PC-3 (cell line): ENCODE results near the gene CATSPER4. TPM values are rescaled to one million over a fixed set of nuclear protein-coding genes. Genes with fewer than 3 reads are reported as not detected.

Experiments
- ATAC-seq: fragments of 200-7000 bp; cut with Tn5 transposase; 2 replicates; pipeline ENCODE4 v1.9.1; 2020; ENCODE audit warnings: mild to moderate bottlenecking, moderate library complexity
- BruUV-seq: library from RNA; stranded (reverse); fragments of 400-500 nt; replicated peaks from 2 replicates; lab custom pipeline; 2021; lab: Mats Ljungman, UMichigan
- CTCF ChIA-PET: fragments of 300-600 bp; sonication (Branson Sonifier 250); formaldehyde crosslinking; loops from one replicate; lab custom pipeline; 2022; ENCODE audit warnings: antibody characterized with exemption; lab: Charles Lee
- POLR2A ChIA-PET: fragments of 300-600 bp; sonication (Branson Sonifier 250); formaldehyde crosslinking; loops from one replicate; lab custom pipeline; 2022; ENCODE audit warnings: antibody characterized with exemption; ENCODE audit not compliant: unreplicated experiment; lab: Charles Lee
- DNase-seq: peaks from one replicate; pipeline ENCODE4 v3.0.0-alpha.2; 2015
- H2AFZ ChIP-seq: fragments of 300-600 bp; sonication (generic); 2 replicates; pipeline ENCODE4 v1.6.0; 2016; ENCODE audit warnings: antibody characterized with exemption, low read length
- H3F3A ChIP-seq: fragments of 300-600 bp; sonication (generic); one replicate; pipeline ENCODE4 v1.6.0; 2017; ENCODE audit warnings: antibody characterized with exemption, low read length, control low read depth, mild to moderate bottlenecking; ENCODE audit not compliant: unreplicated experiment
- H3K27ac ChIP-seq: fragments of 300-600 bp; sonication (generic); 2 replicates; pipeline ENCODE4 v1.5.1; 2016; ENCODE audit warnings: mild to moderate bottlenecking, low read length
- H3K27me3 ChIP-seq: fragments of 300-600 bp; sonication (generic); 2 replicates; pipeline ENCODE4 v1.6.1; 2016; ENCODE audit warnings: low read length, mixed read lengths
- H3K36me3 ChIP-seq: fragments of 300-600 bp; sonication (generic); 2 replicates; pipeline ENCODE4 v1.6.1; 2016; ENCODE audit warnings: low read depth, mixed run types, low read length, mixed read lengths
- H3K4me1 ChIP-seq: fragments of 300-600 bp; sonication (generic); 2 replicates; pipeline ENCODE4 v1.5.1; 2016; ENCODE audit warnings: low read length; ENCODE audit not compliant: insufficient read depth
- H3K4me2 ChIP-seq: fragments of 300-600 bp; sonication (generic); 2 replicates; pipeline ENCODE4 v1.6.0; 2016; ENCODE audit warnings: low read length
- H3K4me3 ChIP-seq: fragments of 300-600 bp; sonication (generic); 2 replicates; pipeline ENCODE4 v1.5.1; 2016; ENCODE audit warnings: mild to moderate bottlenecking, low read length, mixed read lengths
- H3K79me2 ChIP-seq: fragments of 300-600 bp; sonication (generic); 2 replicates; pipeline ENCODE4 v1.6.1; 2017; ENCODE audit warnings: low read length, mixed read lengths
- H3K9ac ChIP-seq: fragments of 300-600 bp; sonication (generic); 2 replicates; pipeline ENCODE4 v1.6.0; 2016; ENCODE audit warnings: mild to moderate bottlenecking, low read length
- H3K9me2 ChIP-seq: fragments of 300-600 bp; sonication (generic); replicated peaks from 2 replicates; pipeline ENCODE4 v1.6.1; 2016; ENCODE audit warnings: mixed run types, low read length, mixed read lengths
- H3K9me3 ChIP-seq: fragments of 300-600 bp; sonication (generic); 2 replicates; pipeline ENCODE4 v1.6.1; 2016; ENCODE audit warnings: low read length, mixed read lengths
- H4K20me1 ChIP-seq: fragments of 300-600 bp; sonication (generic); 2 replicates; pipeline ENCODE4 v1.6.1; 2016; ENCODE audit warnings: low read length, mixed read lengths
- EZH2 ChIP-seq: fragments of 300-600 bp; sonication (generic); IDR thresholded peaks from one replicate; pipeline ENCODE4 v1.6.1; 2017; ENCODE audit warnings: antibody characterized with exemption, mild to moderate bottlenecking, low read length; ENCODE audit not compliant: unreplicated experiment
- EZH2phosphoT487 ChIP-seq: fragments of 300-600 bp; sonication (generic); IDR thresholded peaks from 2 replicates; pipeline ENCODE4 v1.6.1; 2018; ENCODE audit warnings: mild to moderate bottlenecking, antibody characterized with exemption, low read length, borderline replicate concordance
- intact Hi-C: fragments of 100-400 bp; cut with micrococcal nuclease; formaldehyde crosslinking; loops from 2 replicates; pipeline ENCODE4 v1.9.0; 2023
- total RNA-seq: library from RNA; depleted of rRNA; stranded (reverse); fragments of >200 nt; gene quantifications from 2 replicates; pipeline ENCODE4 v1.2.3, GENCODE V29; 2014
- TF ChIP-seq, protein P1 (sequence below): fragments of 300-600 bp; sonication (generic); conservative IDR thresholded peaks from 2 replicates; pipeline ENCODE4 v1.5.1; 2017; ENCODE audit warnings: antibody characterized with exemption, low read depth, mild to moderate bottlenecking, low read length

Gene CATSPER4
- total RNA-seq, 1 experiment from 2014 or later, result not detected

DNA sequence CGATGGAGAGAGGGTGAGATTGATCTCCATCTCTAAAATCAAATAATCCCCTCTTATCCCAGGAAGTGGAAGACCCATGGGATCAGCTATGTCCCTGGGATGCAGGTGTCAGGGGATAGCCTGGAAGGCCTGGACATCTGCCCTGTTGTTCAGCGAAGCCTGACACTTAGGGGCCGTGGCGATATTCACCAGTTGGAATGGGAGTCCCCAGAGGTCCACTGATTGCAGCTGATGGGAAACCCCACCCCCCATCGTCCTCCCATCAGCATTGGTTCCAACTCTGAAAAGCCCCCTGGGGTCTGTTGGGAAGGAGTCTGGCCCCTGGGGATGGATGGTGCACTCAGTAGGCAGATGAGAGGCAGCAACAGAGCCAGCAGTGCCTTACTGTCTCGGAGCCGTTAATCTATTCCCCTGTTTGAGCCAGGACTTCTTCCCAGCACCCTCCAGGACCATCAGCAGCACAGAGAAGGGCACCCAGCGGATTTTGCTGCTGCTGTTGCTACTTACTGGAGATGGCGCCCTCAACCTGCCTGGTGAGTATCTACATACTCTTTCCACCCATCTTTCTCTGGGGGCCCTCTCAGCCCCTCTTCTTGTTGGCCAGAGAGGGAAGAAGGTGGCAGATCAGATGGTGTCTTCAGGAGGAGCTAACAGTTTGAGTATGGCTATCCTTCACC is 13.4 kb downstream of the CATSPER4 start:
- H3K27ac ChIP-seq, result no peak overlapping the region
- H4K20me1 ChIP-seq, result no peaks in the 10 kb centered on the region
- H3F3A ChIP-seq, result no peaks in the 10 kb centered on the region
- no peak overlapping the region for H2AFZ ChIP-seq
- H3K4me2 ChIP-seq, result no peak overlapping the region
- intact Hi-C loops, result no loop called here
- ATAC-seq (no peak), DNase-seq (no peak)
- H3K9me3 ChIP-seq, result no peaks in the 10 kb centered on the region
- no peak overlapping the region for H3K4me3 ChIP-seq
- BruUV-seq, result no TSS peak
- H3K9ac ChIP-seq, result no peak overlapping the region
- H3K79me2 ChIP-seq, result no peaks in the 10 kb centered on the region
- H3K4me1 ChIP-seq, result no peaks in the 10 kb centered on the region
- no peaks in the 10 kb centered on the region for H3K27me3 ChIP-seq
- ChIA-PET CTCF (no interaction called here), POLR2A (no interaction called here)
- no peaks in the 10 kb centered on the region for H3K36me3 ChIP-seq
- TF ChIP-seq, protein P1, sequence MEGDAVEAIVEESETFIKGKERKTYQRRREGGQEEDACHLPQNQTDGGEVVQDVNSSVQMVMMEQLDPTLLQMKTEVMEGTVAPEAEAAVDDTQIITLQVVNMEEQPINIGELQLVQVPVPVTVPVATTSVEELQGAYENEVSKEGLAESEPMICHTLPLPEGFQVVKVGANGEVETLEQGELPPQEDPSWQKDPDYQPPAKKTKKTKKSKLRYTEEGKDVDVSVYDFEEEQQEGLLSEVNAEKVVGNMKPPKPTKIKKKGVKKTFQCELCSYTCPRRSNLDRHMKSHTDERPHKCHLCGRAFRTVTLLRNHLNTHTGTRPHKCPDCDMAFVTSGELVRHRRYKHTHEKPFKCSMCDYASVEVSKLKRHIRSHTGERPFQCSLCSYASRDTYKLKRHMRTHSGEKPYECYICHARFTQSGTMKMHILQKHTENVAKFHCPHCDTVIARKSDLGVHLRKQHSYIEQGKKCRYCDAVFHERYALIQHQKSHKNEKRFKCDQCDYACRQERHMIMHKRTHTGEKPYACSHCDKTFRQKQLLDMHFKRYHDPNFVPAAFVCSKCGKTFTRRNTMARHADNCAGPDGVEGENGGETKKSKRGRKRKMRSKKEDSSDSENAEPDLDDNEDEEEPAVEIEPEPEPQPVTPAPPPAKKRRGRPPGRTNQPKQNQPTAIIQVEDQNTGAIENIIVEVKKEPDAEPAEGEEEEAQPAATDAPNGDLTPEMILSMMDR, result no peak
- TF ChIP-seq EZH2, result no peak
- no peaks in the 10 kb centered on the region for H3K9me2 ChIP-seq

DNA sequence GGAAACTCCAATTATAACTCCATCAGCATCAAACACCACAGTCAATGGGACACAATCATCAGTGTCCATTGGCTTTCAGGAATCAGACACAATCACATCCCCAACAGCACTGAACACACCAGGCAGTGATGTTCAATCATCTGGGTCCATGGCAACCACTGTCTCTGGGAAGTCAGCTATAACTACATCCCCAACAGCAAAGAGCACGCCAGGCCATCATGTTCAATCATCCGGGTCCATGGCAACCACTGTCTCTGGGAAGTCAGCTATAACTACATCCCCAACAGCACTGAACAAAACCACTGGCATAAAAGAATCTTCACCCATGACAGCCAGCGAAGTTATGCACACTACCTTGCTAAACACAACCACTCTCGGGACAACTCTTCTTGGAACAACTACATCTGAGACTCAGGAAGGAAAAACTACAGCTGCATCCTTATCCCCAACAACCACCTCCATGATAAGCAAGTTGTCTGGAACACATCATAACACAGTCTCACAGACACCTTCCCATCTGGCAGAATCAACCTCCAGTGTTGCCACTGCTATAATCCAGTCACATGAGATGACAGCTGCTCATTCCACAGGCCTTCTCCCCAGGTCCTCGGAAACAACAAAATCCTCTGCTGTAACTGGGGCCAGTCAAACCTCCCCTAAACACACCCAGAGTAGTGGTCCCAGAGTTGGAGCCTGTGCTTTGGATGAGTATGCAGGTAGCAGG is 19.9 kb downstream of the CATSPER4 start:
- no peak for TF ChIP-seq EZH2
- TF ChIP-seq EZH2phosphoT487, result no peak
- TF ChIP-seq, protein P1, result no peak
- no peaks in the 10 kb centered on the region for H3K4me1 ChIP-seq
- no TSS peak for BruUV-seq
- no peak overlapping the region for H3K4me3 ChIP-seq
- no peak overlapping the region for H3K9ac ChIP-seq
- H3F3A ChIP-seq, result no peaks in the 10 kb centered on the region
- H3K9me2 ChIP-seq, result no peaks in the 10 kb centered on the region
- H3K27ac ChIP-seq, result no peak overlapping the region
- H3K27me3 ChIP-seq, result no peaks in the 10 kb centered on the region
- no peak for DNase-seq
- ChIA-PET POLR2A (no interaction called here), CTCF (interaction anchor here (0.8 to 1.4 kb wide), 2 partner anchors 24 to 136 kb away, joined by 13 to 14 read pairs; partner anchors contain the start of gene CEP85)
- no peak overlapping the region for H3K4me2 ChIP-seq
- no peaks in the 10 kb centered on the region for H3K36me3 ChIP-seq
- no peak overlapping the region for H2AFZ ChIP-seq
- H3K79me2 ChIP-seq, result no peaks in the 10 kb centered on the region
- no peak for ATAC-seq
- intact Hi-C loops, result no loop called here
- no peaks in the 10 kb centered on the region for H4K20me1 ChIP-seq
- no peaks in the 10 kb centered on the region for H3K9me3 ChIP-seq

DNA sequence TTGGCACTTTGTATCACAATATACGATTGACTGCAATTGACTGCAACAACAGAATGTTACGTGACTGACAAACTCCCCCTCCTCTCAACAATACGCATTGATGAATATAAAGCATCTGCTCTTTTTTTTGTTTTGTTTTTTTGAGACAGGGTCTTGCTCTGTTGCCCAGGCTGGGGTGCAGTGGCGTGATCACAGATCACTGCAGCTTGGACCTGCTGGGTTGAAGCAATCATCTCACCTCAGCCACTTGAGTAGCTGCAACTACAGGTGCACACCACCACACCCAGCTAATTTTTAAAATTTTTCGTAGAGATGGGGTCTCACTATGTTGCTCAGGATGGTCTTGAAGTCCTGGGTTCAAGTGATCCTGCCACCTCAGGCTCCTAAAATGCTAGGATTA is 22.3 kb downstream of the CATSPER4 start:
- ATAC-seq (no peak), DNase-seq (no peak)
- TF ChIP-seq, protein P1, result no peak
- TF ChIP-seq EZH2, result no peak
- TF ChIP-seq EZH2phosphoT487, result no peak
- Histone ChIP-seq H3K36me3 (no peaks in the 10 kb centered on the region), H3K9ac (no peak overlapping the region), H2AFZ (no peak overlapping the region), H3K4me2 (no peak overlapping the region), H3K27me3 (no peaks in the 10 kb centered on the region), H4K20me1 (no peaks in the 10 kb centered on the region), H3F3A (no peaks in the 10 kb centered on the region), H3K4me1 (no peaks in the 10 kb centered on the region), H3K27ac (no peak overlapping the region), H3K9me2 (no peaks in the 10 kb centered on the region), H3K9me3 (no peaks in the 10 kb centered on the region), H3K79me2 (no peaks in the 10 kb centered on the region), H3K4me3 (no peak overlapping the region)
- intact Hi-C loops, result no loop called here
- CTCF ChIA-PET, result no interaction called here
- POLR2A ChIA-PET, result no interaction called here
- BruUV-seq, result no TSS peak
